HPDE6-E6E7 (cell line): ENCODE data around the gene DLG2.
"Not testable (repeated sequence)": the region's sequence is repeated elsewhere in the genome, so short reads cannot be mapped to it uniquely, and the experiment has no call there.

Experiments
- DNase-seq: peaks from one replicate; pipeline ENCODE4 v3.0.0; 2011; ENCODE audit warnings: missing footprints; ENCODE audit errors: extremely low spot score

DLG2 gene

GRCh38 chr11:84902445-84902844 lies 724.7 kb downstream of the DLG2 start:
- DNase-seq = no peak

- no peak for DNase-seq
These were observed 725.2 kb downstream of the DLG2 start for GRCh38 chr11:84901991-84902390.

GRCh38 chr11:84899740-84900139 lies 727.4 kb downstream of the DLG2 start:
- DNase-seq = no peak

GRCh38 chr11:84899134-84899533 lies 728.0 kb downstream of the DLG2 start:
- no peak for DNase-seq

GRCh38 chr11:84894666-84895065 lies 732.5 kb downstream of the DLG2 start:
- DNase-seq = no peak

GRCh38 chr11:84890676-84891075 lies 736.5 kb downstream of the DLG2 start:
- no peak for DNase-seq

GRCh38 chr11:84889556-84889955 lies 737.6 kb downstream of the DLG2 start:
- no peak for DNase-seq

GRCh38 chr11:84887055-84887629 lies 740.0 kb downstream of the DLG2 start:
- DNase-seq = no peak

- DNase-seq = no peak
These were observed 740.8 kb downstream of the DLG2 start for GRCh38 chr11:84886344-84886743.

- DNase-seq = no peak
These were observed 742.3 kb downstream of the DLG2 start for GRCh38 chr11:84884836-84885235.

- no peak for DNase-seq
These were observed 745.1 kb downstream of the DLG2 start for GRCh38 chr11:84882056-84882455.

- DNase-seq = no peak
These were observed 756.0 kb downstream of the DLG2 start for GRCh38 chr11:84871116-84871515.

GRCh38 chr11:84870486-84870885 lies 756.7 kb downstream of the DLG2 start:
- no peak for DNase-seq

GRCh38 chr11:84866922-84867321 lies 760.2 kb downstream of the DLG2 start:
- DNase-seq = no peak

- DNase-seq = no peak
These were observed 761.2 kb downstream of the DLG2 start for GRCh38 chr11:84865791-84866535.

GRCh38 chr11:84865257-84865656 lies 761.9 kb downstream of the DLG2 start:
- DNase-seq = no peak

- no peak for DNase-seq
These were observed 769.4 kb downstream of the DLG2 start for GRCh38 chr11:84857746-84858145.

GRCh38 chr11:84855508-84856245 lies 771.5 kb downstream of the DLG2 start:
- DNase-seq = no peak

- DNase-seq = no peak
These were observed 772.7 kb downstream of the DLG2 start for GRCh38 chr11:84854498-84854880.

- no peak for DNase-seq
These were observed 773.2 kb downstream of the DLG2 start for GRCh38 chr11:84853841-84854497.

- no peak for DNase-seq
These were observed 779.3 kb downstream of the DLG2 start for GRCh38 chr11:84847842-84848241.

- DNase-seq = not testable (repeated sequence)
These were observed 786.9 kb downstream of the DLG2 start for GRCh38 chr11:84840201-84840600.
